Chondrocyte (in vitro differentiated cells): Measurements from ENCODE around the gene GSTM2. TPM values are rescaled to one million over a fixed set of nuclear protein-coding genes. Genes with fewer than 3 reads are reported as not detected.

ENCODE experiments used
- DNase-seq: peaks from one replicate; pipeline ENCODE4 v3.0.0; 2021; ENCODE audit warnings: mixed read lengths, low spot score
- H3K27ac Mint-ChIP-seq: one replicate; pipeline ENCODE4 v1.8.0; 2021; ENCODE audit warnings: mild to moderate bottlenecking, moderate library complexity, mixed read lengths; ENCODE audit not compliant: unreplicated experiment
- H3K27me3 Mint-ChIP-seq: 2 replicates; pipeline ENCODE4 v1.8.0; 2021; ENCODE audit warnings: low read depth, mixed read lengths
- H3K36me3 Mint-ChIP-seq: 2 replicates; pipeline ENCODE4 v1.8.0; 2021; ENCODE audit warnings: low read depth, mixed read lengths
- H3K4me1 Mint-ChIP-seq: 2 replicates; pipeline ENCODE4 v1.8.0; 2021; ENCODE audit warnings: low read depth, mild to moderate bottlenecking, mixed read lengths
- H3K4me3 Mint-ChIP-seq: one replicate; pipeline ENCODE4 v1.8.0; 2021; ENCODE audit warnings: mild to moderate bottlenecking, moderate library complexity, mixed read lengths; ENCODE audit not compliant: unreplicated experiment
- H3K9me3 Mint-ChIP-seq: 2 replicates; pipeline ENCODE4 v1.8.0; 2021; ENCODE audit warnings: low read depth, mixed read lengths
- CTCF ChIP-seq: fragments of 200-600 bp; sonication (generic); IDR thresholded peaks from 2 replicates; pipeline ENCODE4 v1.5.0; 2021; ENCODE audit warnings: antibody characterized with exemption, mild to moderate bottlenecking, moderate library complexity
- total RNA-seq: library from RNA; stranded (reverse); gene quantifications from 3 replicates; pipeline ENCODE4 v1.2.1, GENCODE V29; 2021

Gene GSTM2
- total RNA-seq, 1 donor from 2014 or later = 25.8 TPM

- no peak for TF ChIP-seq CTCF
- no peaks in the 10 kb centered on the region for H3K27me3 Mint-ChIP-seq
- no peaks in the 10 kb centered on the region for H3K36me3 Mint-ChIP-seq
- H3K27ac Mint-ChIP-seq = no peak overlapping the region
- peaks cover 11% of the 10 kb centered on the region for H3K4me1 Mint-ChIP-seq
- no peak for DNase-seq
- no peak overlapping the region for H3K4me3 Mint-ChIP-seq
- H3K9me3 Mint-ChIP-seq = no peaks in the 10 kb centered on the region
Observed at GRCh38 chr1:109718495-109718894, 50.6 kb downstream of the GSTM2 start.

- H3K4me1 Mint-ChIP-seq = peaks cover 13% of the 10 kb centered on the region
- no peaks in the 10 kb centered on the region for H3K27me3 Mint-ChIP-seq
- no peak for TF ChIP-seq CTCF
- no peaks in the 10 kb centered on the region for H3K36me3 Mint-ChIP-seq
- H3K4me3 Mint-ChIP-seq = no peak overlapping the region
- DNase-seq = no peak
- no peaks in the 10 kb centered on the region for H3K9me3 Mint-ChIP-seq
- H3K27ac Mint-ChIP-seq = peak overlapping the region; percentile 3
Observed at GRCh38 chr1:109719337-109719837, 51.5 kb downstream of the GSTM2 start.

GRCh38 chr1:109721042-109721441, 53.2 kb downstream of the GSTM2 start:
- Mint-ChIP-seq H3K4me3 (no peak overlapping the region), H3K27ac (no peak overlapping the region), H3K9me3 (no peaks in the 10 kb centered on the region), H3K36me3 (no peaks in the 10 kb centered on the region), H3K4me1 (peaks cover 13% of the 10 kb centered on the region), H3K27me3 (no peaks in the 10 kb centered on the region)
- DNase-seq = no peak
- no peak for TF ChIP-seq CTCF

- H3K4me3 Mint-ChIP-seq = no peak overlapping the region
- H3K27ac Mint-ChIP-seq = no peak overlapping the region
- TF ChIP-seq CTCF = no peak
- H3K4me1 Mint-ChIP-seq = peaks cover 13% of the 10 kb centered on the region
- H3K36me3 Mint-ChIP-seq = no peaks in the 10 kb centered on the region
- no peaks in the 10 kb centered on the region for H3K27me3 Mint-ChIP-seq
- no peaks in the 10 kb centered on the region for H3K9me3 Mint-ChIP-seq
- no peak for DNase-seq
Observed at GRCh38 chr1:109721971-109722370, 54.1 kb downstream of the GSTM2 start.

- Mint-ChIP-seq H3K36me3 (no peaks in the 10 kb centered on the region), H3K4me3 (no peak overlapping the region), H3K4me1 (peaks cover 13% of the 10 kb centered on the region), H3K27ac (no peak overlapping the region), H3K9me3 (no peaks in the 10 kb centered on the region), H3K27me3 (no peaks in the 10 kb centered on the region)
- DNase-seq = no peak
- no peak for TF ChIP-seq CTCF
Observed at GRCh38 chr1:109722908-109723691, 55.2 kb downstream of the GSTM2 start.

Other genes starting within 250 kb of the GSTM2 start
- gene PSMA5, start 241.6 kb upstream of the GSTM2 start, total RNA-seq = 80.2 to 90.5 TPM (median 84.3 TPM) in 3 replicates
- 0.75 to 1.3 TPM (median 1.1 TPM) in 3 replicates for gene SYPL2, start 201.5 kb upstream of the GSTM2 start, total RNA-seq
- gene ATXN7L2, start 184.2 kb upstream of the GSTM2 start, total RNA-seq = 3.6 to 4.3 TPM (median 4.3 TPM) in 3 replicates
- 10.2 to 10.8 TPM (median 10.7 TPM) in 3 replicates for gene CYB561D1, start 174.0 kb upstream of the GSTM2 start, total RNA-seq
- gene AMIGO1, start 158.3 kb upstream of the GSTM2 start, total RNA-seq = 3.1 to 4.6 TPM (median 4.5 TPM) in 3 replicates
- not detected in 3 replicates for gene GPR61, start 128.2 kb upstream of the GSTM2 start, total RNA-seq
- gene GNAI3, start 119.4 kb upstream of the GSTM2 start, total RNA-seq = 10.7 to 11.3 TPM (median 10.8 TPM) in 3 replicates
- gene GNAT2, start 48.4 kb upstream of the GSTM2 start, total RNA-seq = not detected in 3 replicates
- 70.6 to 100 TPM (median 74.2 TPM) in 3 replicates for gene AMPD2, start 48.2 kb upstream of the GSTM2 start, total RNA-seq
- 14.5 to 20.8 TPM (median 14.8 TPM) in 3 replicates for gene GSTM4, start 12.0 kb upstream of the GSTM2 start, total RNA-seq
- 8.9 to 17.8 TPM (median 17.8 TPM) in 3 replicates for gene GSTM1, start 19.8 kb downstream of the GSTM2 start, total RNA-seq
- not detected in 3 replicates for gene GSTM5, start 44.2 kb downstream of the GSTM2 start, total RNA-seq
- gene GSTM3, start 73.0 kb downstream of the GSTM2 start, total RNA-seq = 51.2 to 63.8 TPM (median 61.5 TPM) in 3 replicates
- not detected in 3 replicates for gene EPS8L3, start 95.9 kb downstream of the GSTM2 start, total RNA-seq
- 15.2 to 19.8 TPM (median 16.8 TPM) in 3 replicates for gene CSF1, start 242.8 kb downstream of the GSTM2 start, total RNA-seq